ENCODE results near the gene AQP1. TPM values are rescaled to one million over a fixed set of nuclear protein-coding genes. Genes with fewer than 3 reads are reported as not detected.

AQP1 gene
- polyA plus RNA-seq, 1 donor (not counting 4 experiments of a cell fraction or from before 2014, with no cell fraction given) = 0.07 TPM

DNA sequence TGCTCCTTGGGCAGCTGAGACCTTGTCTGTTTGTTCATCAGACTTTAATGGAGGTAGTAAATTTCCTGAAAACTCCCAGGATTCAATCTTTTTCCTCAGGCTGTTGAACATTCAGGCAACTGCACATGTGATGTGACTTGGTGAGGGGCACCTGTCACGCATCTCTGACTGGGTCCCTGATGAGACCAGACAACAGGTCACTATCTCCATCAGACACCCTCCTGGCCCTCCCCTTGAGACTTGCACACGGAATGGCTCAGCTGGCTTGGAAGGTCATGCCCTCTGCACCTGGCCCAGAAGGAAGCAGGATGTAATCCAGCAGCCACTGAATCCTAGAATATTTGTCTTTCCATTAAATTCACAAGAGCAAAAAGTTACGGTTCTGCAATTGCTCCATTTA is 15.9 kb downstream of the AQP1 start:
- DNase-seq (ENCODE audit: low read depth, low spot score) (no peak), FAIRE-seq (no peak)
- H3K79me2 ChIP-seq (ENCODE audit: control insufficient read depth, insufficient read depth, low read length) = no peaks in the 10 kb centered on the region
- H3K9me1 ChIP-seq (ENCODE audit: control insufficient read depth, extremely low read depth, insufficient read depth, low read length) = no peaks in the 10 kb centered on the region
- no peaks in the 10 kb centered on the region for H4K20me1 ChIP-seq (ENCODE audit: control insufficient read depth, extremely low read depth, insufficient read depth, low read length)
- no peak overlapping the region for H3K27ac ChIP-seq (ENCODE audit: control insufficient read depth, insufficient read depth, low read length)
- H3K4me2 ChIP-seq (ENCODE audit: control insufficient read depth, extremely low read depth, insufficient read depth, low read depth, low read length) = no peak overlapping the region
- no peak for TF ChIP-seq EZH2 (IDR thresholded peaks at IDR 0.05; ENCODE audit: low read length)
- TF ChIP-seq, protein P1, sequence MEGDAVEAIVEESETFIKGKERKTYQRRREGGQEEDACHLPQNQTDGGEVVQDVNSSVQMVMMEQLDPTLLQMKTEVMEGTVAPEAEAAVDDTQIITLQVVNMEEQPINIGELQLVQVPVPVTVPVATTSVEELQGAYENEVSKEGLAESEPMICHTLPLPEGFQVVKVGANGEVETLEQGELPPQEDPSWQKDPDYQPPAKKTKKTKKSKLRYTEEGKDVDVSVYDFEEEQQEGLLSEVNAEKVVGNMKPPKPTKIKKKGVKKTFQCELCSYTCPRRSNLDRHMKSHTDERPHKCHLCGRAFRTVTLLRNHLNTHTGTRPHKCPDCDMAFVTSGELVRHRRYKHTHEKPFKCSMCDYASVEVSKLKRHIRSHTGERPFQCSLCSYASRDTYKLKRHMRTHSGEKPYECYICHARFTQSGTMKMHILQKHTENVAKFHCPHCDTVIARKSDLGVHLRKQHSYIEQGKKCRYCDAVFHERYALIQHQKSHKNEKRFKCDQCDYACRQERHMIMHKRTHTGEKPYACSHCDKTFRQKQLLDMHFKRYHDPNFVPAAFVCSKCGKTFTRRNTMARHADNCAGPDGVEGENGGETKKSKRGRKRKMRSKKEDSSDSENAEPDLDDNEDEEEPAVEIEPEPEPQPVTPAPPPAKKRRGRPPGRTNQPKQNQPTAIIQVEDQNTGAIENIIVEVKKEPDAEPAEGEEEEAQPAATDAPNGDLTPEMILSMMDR (optimal IDR thresholded peaks at IDR 0.05 in 1 of 3, IDR thresholded peaks at IDR 0.05 in 1 of 3, conservative IDR thresholded peaks at IDR 0.05 in 1 of 3; ENCODE audit: extremely low read depth in 1 of 3, insufficient read depth in 2 of 3, low read length in 3 of 3) = no peak
- dilution Hi-C loops (cut with MboI; ENCODE audit: extremely low pct_ligation_motif_present, low sequenced_read_pairs) = no loop called here
- H3K36me3 ChIP-seq (ENCODE audit: control insufficient read depth in 2 of 2, extremely low read depth in 1 of 2, insufficient read depth in 2 of 2, low read length in 2 of 2) = no peaks in the 10 kb centered on the region
- H3K4me3 ChIP-seq (ENCODE audit: control insufficient read depth in 2 of 3, extremely low read depth in 1 of 3, insufficient read depth in 2 of 3, low read depth in 1 of 3, low read length in 3 of 3) = no peak overlapping the region
- no peak overlapping the region for H2AFZ ChIP-seq (ENCODE audit: control insufficient read depth, low read length)
- H3K9me3 ChIP-seq (ENCODE audit: control insufficient read depth, low read depth, low read length) = peaks cover 5% of the 10 kb centered on the region
- H3K9ac ChIP-seq (ENCODE audit: control insufficient read depth, extremely low read depth, insufficient read depth, low read length) = no peak overlapping the region
- H3K27me3 ChIP-seq (ENCODE audit: control insufficient read depth, extremely low read depth, insufficient read depth, low read length) = peaks cover 4% of the 10 kb centered on the region
- H3K4me1 ChIP-seq (ENCODE audit: control insufficient read depth, extremely low read depth, insufficient read depth, low read length) = peaks cover 6% of the 10 kb centered on the region

DNA sequence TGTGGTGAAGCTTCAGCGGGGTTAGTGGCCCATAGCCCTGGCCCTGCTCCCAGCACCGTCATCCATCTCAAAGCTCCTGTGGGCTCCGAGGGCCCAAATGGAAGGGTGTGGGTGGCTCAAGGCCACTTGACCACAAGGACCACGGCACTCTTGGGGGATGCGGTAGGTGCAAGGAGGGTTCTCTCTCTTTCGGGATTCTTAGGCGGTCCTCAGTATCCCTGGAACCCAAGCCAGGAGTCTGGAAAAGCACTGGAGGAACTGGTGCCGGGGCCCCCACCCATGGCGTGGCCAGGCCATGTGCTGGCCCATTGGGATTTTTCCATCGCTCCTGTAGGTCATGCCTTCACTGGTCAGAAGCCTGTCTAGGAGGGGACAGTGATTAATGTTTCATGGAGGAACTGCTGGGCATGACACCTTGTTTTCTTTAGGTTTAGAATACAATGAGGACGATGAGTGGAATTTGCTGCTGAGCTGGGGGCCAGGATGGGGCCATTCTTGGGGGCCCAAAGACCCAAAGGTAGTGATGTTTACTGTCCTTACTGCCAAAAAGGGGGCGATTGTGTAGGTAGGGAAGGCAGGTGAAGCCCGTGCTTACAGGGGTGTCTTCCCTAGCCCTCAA is 16.7 kb downstream of the AQP1 start:
- FAIRE-seq = no peak
- Histone ChIP-seq H3K27ac (ENCODE audit: control insufficient read depth, insufficient read depth, low read length) (no peak overlapping the region), H3K9me3 (ENCODE audit: control insufficient read depth, low read depth, low read length) (peaks cover 5% of the 10 kb centered on the region), H3K9me1 (ENCODE audit: control insufficient read depth, extremely low read depth, insufficient read depth, low read length) (no peaks in the 10 kb centered on the region), H3K9ac (ENCODE audit: control insufficient read depth, extremely low read depth, insufficient read depth, low read length) (no peak overlapping the region), H2AFZ (ENCODE audit: control insufficient read depth, low read length) (no peak overlapping the region), H3K4me3 (ENCODE audit: control insufficient read depth in 2 of 3, extremely low read depth in 1 of 3, insufficient read depth in 2 of 3, low read depth in 1 of 3, low read length in 3 of 3) (no peak overlapping the region), H3K4me2 (ENCODE audit: control insufficient read depth, extremely low read depth, insufficient read depth, low read depth, low read length) (no peak overlapping the region), H3K79me2 (ENCODE audit: control insufficient read depth, insufficient read depth, low read length) (no peaks in the 10 kb centered on the region), H3K27me3 (ENCODE audit: control insufficient read depth, extremely low read depth, insufficient read depth, low read length) (peaks cover 4% of the 10 kb centered on the region), H4K20me1 (ENCODE audit: control insufficient read depth, extremely low read depth, insufficient read depth, low read length) (no peaks in the 10 kb centered on the region), H3K36me3 (ENCODE audit: control insufficient read depth in 2 of 2, extremely low read depth in 1 of 2, insufficient read depth in 2 of 2, low read length in 2 of 2) (no peaks in the 10 kb centered on the region), H3K4me1 (ENCODE audit: control insufficient read depth, extremely low read depth, insufficient read depth, low read length) (peaks cover 6% of the 10 kb centered on the region)
- no peak for DNase-seq (ENCODE audit: low read depth, low spot score)
- no peak for TF ChIP-seq EZH2 (IDR thresholded peaks at IDR 0.05; ENCODE audit: low read length)
- dilution Hi-C loops (cut with MboI; ENCODE audit: extremely low pct_ligation_motif_present, low sequenced_read_pairs) = no loop called here

DNA sequence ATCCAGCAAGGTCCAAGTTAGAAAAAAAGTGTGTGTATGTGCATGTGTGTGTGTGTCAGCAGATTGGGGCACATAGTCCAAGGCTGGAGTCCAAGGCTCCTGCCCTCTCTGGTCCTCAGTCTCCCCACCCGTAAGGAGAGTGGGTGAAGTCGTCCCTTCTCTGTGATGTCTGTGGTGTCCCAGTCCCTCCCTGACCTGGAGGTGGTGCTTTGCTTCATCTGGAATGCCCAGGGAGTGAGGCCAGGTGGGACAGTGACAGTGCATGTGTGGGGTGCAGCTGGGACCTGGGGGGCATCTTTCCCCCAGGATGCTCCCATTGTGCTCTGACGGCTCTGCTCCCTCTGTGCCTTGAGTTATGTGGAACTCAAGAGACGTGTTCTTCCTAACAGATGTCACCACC is 18.0 kb downstream of the AQP1 start:
- Histone ChIP-seq H3K27me3 (ENCODE audit: control insufficient read depth, extremely low read depth, insufficient read depth, low read length) (peaks cover 4% of the 10 kb centered on the region), H3K9me1 (ENCODE audit: control insufficient read depth, extremely low read depth, insufficient read depth, low read length) (no peaks in the 10 kb centered on the region), H3K4me3 (ENCODE audit: control insufficient read depth in 2 of 3, extremely low read depth in 1 of 3, insufficient read depth in 2 of 3, low read depth in 1 of 3, low read length in 3 of 3) (no peak overlapping the region), H2AFZ (ENCODE audit: control insufficient read depth, low read length) (no peak overlapping the region), H3K36me3 (ENCODE audit: control insufficient read depth in 2 of 2, extremely low read depth in 1 of 2, insufficient read depth in 2 of 2, low read length in 2 of 2) (no peaks in the 10 kb centered on the region), H3K9ac (ENCODE audit: control insufficient read depth, extremely low read depth, insufficient read depth, low read length) (no peak overlapping the region), H4K20me1 (ENCODE audit: control insufficient read depth, extremely low read depth, insufficient read depth, low read length) (no peaks in the 10 kb centered on the region), H3K4me2 (ENCODE audit: control insufficient read depth, extremely low read depth, insufficient read depth, low read depth, low read length) (no peak overlapping the region), H3K4me1 (ENCODE audit: control insufficient read depth, extremely low read depth, insufficient read depth, low read length) (peaks cover 6% of the 10 kb centered on the region), H3K27ac (ENCODE audit: control insufficient read depth, insufficient read depth, low read length) (no peak overlapping the region), H3K9me3 (ENCODE audit: control insufficient read depth, low read depth, low read length) (peaks cover 5% of the 10 kb centered on the region), H3K79me2 (ENCODE audit: control insufficient read depth, insufficient read depth, low read length) (no peaks in the 10 kb centered on the region)
- TF ChIP-seq EZH2 (IDR thresholded peaks at IDR 0.05; ENCODE audit: low read length) = no peak
- TF ChIP-seq, protein P1 (optimal IDR thresholded peaks at IDR 0.05 in 1 of 3, IDR thresholded peaks at IDR 0.05 in 1 of 3, conservative IDR thresholded peaks at IDR 0.05 in 1 of 3; ENCODE audit: extremely low read depth in 1 of 3, insufficient read depth in 2 of 3, low read length in 3 of 3) = no peak
- dilution Hi-C loops (cut with MboI; ENCODE audit: extremely low pct_ligation_motif_present, low sequenced_read_pairs) = no loop called here
- DNase-seq (ENCODE audit: low read depth, low spot score) (no peak), FAIRE-seq (no peak)
